ENCODE data around the gene PARD6B.
"Not testable (repeated sequence)": the region's sequence is repeated elsewhere in the genome, so short reads cannot be mapped to it uniquely, and the experiment has no call there.

Gene PARD6B

DNA sequence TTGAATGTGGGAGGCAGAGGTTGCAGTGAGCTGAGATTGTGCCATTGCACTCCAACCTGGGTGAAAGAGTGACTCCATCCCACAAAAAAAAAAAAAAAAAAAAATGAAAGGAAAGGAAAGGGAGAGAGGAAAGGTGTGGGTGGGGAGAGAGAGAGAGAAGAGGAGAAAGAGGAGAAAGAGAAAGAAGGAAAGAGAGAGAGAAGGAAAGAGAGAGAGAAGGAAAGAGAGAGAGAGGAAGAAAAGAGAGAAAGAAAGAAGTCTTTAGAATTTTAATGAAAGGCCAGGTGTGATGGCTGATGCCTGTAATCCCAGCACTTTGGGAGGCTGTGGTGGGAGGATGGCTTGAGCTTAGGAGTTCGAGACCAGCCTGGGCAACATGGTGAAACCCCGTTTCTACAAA is 55.8 kb downstream of the PARD6B start:
- H3K27ac Mint-ChIP-seq: no peak overlapping the region
- H3K4me1 Mint-ChIP-seq (ENCODE audit: low read depth): peaks cover 6% of the 10 kb centered on the region
- no peak overlapping the region for H3K4me3 Mint-ChIP-seq
- no peaks in the 10 kb centered on the region for H3K27me3 Mint-ChIP-seq
- no peaks in the 10 kb centered on the region for H3K36me3 Mint-ChIP-seq
- no peaks in the 10 kb centered on the region for H3K9me3 Mint-ChIP-seq (ENCODE audit: low read depth)

DNA sequence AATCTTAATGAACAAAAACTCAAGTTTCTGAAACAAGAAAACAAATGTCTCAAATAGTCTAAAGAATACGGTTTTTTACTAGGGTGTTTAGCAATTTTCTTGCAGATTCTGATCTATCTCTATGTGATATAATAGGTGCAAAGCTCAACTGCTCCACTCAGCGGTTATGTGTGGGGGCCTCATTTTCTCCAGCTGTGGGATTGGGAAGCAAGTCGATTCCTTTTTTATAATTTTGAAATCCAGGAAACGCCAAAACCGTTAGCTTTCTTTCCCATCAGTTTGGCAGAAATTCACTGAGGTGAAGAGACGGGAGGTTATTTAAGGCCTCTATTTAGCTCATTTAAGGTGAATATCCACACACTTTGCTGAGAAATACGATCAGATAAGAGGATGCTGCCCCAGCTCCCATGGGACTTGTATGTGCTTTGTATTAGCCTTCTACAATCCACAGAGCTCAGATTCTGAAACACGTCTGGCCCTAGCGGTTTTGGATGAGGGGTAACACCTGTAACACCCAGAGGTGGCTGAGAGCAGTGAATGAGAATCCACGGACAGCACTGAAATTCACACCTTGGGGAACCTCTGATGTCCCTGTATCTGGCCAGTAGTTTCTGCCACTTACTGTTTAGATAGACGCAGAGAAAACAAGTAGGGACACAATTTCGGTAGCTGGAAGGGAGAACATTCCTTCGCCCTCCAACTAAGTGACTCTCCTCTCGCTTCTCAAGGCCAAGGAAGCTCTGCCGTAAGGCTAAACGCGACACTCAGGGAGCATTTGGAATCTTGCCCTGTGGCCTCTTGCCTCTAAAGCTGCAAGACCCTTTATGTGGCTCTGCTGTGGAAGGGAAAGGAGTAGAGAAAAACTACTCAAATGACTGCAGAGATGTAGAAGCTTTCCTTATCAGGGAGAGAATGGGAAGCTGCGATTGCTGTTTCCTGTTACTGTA is 56.9 kb downstream of the PARD6B start:
- Mint-ChIP-seq H3K36me3 (no peaks in the 10 kb centered on the region), H3K27ac (no peak overlapping the region), H3K9me3 (ENCODE audit: low read depth) (no peaks in the 10 kb centered on the region), H3K27me3 (no peaks in the 10 kb centered on the region), H3K4me1 (ENCODE audit: low read depth) (peaks cover 6% of the 10 kb centered on the region), H3K4me3 (no peak overlapping the region)

DNA sequence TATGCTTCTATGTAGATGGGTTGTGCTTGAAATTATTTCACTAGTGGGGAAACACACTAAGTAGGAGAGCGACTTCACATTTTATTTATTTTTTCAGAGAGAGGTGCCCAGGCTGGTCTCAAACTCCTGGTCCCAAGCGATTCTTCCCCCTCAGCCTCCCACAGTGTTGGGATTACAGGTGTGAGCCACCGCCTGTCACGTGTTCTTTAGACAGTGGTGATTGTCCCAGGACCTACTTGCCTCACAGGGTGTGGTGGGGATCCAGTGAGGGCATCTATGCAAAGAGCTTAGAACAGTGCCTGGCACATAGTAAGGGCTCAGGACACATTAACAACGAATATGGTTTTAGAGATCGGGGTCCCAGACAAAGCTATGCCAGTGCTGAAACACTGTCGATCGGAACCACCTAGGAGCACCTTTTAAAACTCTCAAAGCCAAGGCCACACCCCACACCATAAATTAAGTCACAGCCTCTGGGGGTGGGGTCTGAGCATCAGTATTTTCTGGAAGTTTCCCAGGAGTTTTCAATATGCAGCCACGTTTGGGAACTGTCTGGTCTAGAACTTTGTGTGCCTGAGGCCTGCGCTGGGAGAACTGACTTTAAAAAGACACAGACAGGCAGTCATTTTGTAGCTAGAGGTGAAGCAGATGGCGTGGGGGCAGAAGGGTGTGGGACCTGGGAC is 58.7 kb downstream of the PARD6B start:
- H3K36me3 Mint-ChIP-seq: no peaks in the 10 kb centered on the region
- H3K4me1 Mint-ChIP-seq (ENCODE audit: low read depth): peaks cover 12% of the 10 kb centered on the region
- no peaks in the 10 kb centered on the region for H3K27me3 Mint-ChIP-seq

DNA sequence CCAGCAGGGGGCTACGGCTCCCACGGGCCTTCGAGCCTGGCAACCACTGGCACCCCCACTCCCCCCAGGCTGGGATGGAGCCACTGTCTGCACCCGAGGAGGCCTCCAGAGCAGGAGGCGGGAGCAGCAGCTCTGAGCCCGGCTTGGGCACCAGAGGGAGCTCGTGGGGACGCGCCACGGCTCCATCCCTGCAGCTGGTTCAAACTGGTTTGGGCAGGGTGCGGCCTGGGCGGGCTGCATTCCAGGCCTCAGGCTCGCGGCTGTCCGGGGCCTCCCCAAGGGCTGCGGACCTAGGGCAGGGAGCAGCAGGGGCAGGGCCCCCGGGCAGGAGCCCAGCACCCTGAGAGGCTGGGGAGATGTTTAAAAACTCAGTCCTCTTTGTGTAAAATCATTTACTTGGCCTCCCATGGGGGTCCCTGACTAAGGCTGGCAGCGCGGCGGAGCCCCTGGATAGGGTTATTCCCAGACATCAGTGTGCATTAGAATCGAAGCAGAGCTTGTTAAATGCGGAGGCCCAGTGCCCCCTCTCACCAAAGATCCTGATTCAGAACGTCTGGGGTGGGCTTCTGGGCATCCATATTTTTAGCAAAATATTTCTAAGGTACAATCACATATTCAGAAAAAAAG is 59.4 kb downstream of the PARD6B start:
- peaks cover 15% of the 10 kb centered on the region for H3K4me1 Mint-ChIP-seq (ENCODE audit: low read depth)
- no peak overlapping the region for H3K4me3 Mint-ChIP-seq
- peak overlapping the region; percentile 81 for H3K27ac Mint-ChIP-seq
- H3K9me3 Mint-ChIP-seq (ENCODE audit: low read depth): no peaks in the 10 kb centered on the region
- no peaks in the 10 kb centered on the region for H3K27me3 Mint-ChIP-seq
- no peaks in the 10 kb centered on the region for H3K36me3 Mint-ChIP-seq

More for the DNA sequence above, 58.7 kb downstream of the PARD6B start:
- Mint-ChIP-seq H3K27ac (peak overlapping the region; percentile 68), H3K4me3 (no peak overlapping the region), H3K9me3 (ENCODE audit: low read depth) (no peaks in the 10 kb centered on the region)

DNA sequence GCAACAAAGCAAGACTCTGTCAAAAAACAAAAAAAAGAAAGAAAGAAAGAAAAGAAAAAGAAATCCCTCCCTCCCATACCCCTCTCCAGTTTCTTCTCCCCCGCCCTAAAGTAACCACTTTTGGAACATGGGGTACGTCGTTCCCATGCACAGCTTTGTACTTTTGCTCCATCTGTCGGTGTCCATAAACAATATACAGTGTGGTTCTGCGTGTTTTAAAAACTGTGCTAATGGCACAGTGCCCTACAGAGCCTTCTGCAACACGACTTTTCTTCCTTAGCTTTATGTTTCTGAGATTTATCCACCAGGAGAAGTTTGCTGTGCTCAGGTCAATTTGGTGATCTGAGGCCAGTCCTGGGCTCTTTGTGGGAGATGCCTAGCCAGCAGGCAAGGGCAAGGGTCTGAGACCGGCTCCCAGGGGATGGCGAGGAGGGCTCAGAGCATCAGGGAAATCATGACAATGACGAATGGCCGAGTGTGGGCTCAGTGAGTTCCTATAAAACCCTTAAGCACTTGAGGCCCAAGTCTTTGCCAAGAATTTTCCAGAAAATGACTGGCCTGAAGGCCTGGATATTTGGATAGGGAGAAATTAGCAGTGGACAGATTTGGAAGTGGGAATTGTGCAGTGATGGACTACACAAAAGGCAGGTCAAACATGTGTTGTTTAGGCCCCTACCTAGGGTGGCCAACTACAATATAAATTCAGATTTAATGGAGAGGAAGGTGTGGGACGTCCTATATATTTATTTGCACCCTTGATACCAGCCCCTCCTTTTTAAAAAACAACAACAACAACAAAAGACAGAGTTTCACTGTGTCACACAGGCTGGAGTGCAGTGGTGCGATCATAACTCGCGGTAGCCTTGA is 61.6 kb downstream of the PARD6B start:
- Mint-ChIP-seq H3K9me3 (ENCODE audit: low read depth) (no peaks in the 10 kb centered on the region), H3K27ac (peak overlapping the region; percentile 36), H3K4me1 (ENCODE audit: low read depth) (peaks cover 20% of the 10 kb centered on the region), H3K27me3 (no peaks in the 10 kb centered on the region), H3K4me3 (peak overlapping the region; percentile 69), H3K36me3 (no peaks in the 10 kb centered on the region)

GRCh38 chr20:50793575-50794016 is 62.2 kb downstream of the PARD6B start:
- H3K27me3 Mint-ChIP-seq; H3K9me3 Mint-ChIP-seq (ENCODE audit: low read depth); H3K36me3 Mint-ChIP-seq: not testable (repeated sequence)
- H3K4me3 Mint-ChIP-seq: peak overlapping the region; percentile 69
- H3K4me1 Mint-ChIP-seq (ENCODE audit: low read depth): peaks cover 20% of the 10 kb centered on the region
- H3K27ac Mint-ChIP-seq: peak overlapping the region; percentile 68

- peak overlapping the region; percentile 50 for H3K27ac Mint-ChIP-seq
- no peaks in the 10 kb centered on the region for H3K36me3 Mint-ChIP-seq
- peak overlapping the region; percentile 82 for H3K4me3 Mint-ChIP-seq
- H3K4me1 Mint-ChIP-seq (ENCODE audit: low read depth): peaks cover 24% of the 10 kb centered on the region
- H3K9me3 Mint-ChIP-seq (ENCODE audit: low read depth): no peaks in the 10 kb centered on the region
- no peaks in the 10 kb centered on the region for H3K27me3 Mint-ChIP-seq
These were observed 62.9 kb downstream of the PARD6B start for GRCh38 chr20:50794181-50794845.

DNA sequence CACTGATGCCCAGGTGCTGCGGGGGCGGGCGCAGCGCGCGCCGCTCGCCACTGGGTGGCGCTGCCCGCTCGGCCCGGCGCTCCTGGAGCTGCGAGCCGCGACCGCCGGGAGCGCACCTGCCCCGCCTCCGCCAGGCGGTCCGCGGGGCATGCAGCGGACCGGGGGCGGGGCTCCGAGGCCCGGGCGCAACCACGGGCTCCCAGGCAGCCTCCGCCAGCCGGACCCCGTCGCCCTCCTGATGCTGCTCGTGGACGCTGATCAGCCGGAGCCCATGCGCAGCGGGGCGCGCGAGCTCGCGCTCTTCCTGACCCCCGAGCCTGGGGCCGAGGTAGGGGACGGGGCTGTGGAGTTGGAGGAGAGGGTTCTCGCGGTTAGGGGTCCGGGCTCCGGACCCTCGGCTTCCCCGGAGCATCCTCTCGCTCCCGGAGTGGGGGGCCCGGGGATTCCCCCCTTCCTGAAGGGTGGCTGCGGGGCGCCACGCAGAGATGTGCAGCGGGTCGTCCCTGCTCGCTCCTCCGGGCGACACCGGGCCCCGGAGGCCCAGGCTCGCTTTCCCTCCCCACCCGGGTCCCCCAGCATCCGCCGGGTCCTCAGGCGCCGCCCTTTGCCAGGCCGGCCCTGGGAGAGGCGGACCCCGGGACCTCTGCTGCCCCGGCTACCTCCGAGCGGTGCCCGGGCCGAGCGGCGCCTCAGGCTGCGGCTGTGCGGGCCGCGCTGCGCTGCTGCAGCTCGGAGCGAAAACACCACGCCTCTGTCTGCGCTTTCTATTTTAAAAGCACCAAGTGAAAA is 63.7 kb downstream of the PARD6B start, which contains the start of gene BCAS4:
TSS of gene BCAS4 (plus strand) at position 216 of the 789 bp plus-strand sequence. CDS start at position 239, 23 bp downstream.
- H3K36me3 Mint-ChIP-seq: no peaks in the 10 kb centered on the region
- H3K27me3 Mint-ChIP-seq: no peaks in the 10 kb centered on the region
- H3K27ac Mint-ChIP-seq: peak within 1 kb of the TSS; percentile 80
- peaks cover 29% of the 10 kb centered on the region for H3K4me1 Mint-ChIP-seq (ENCODE audit: low read depth)
- no peaks in the 10 kb centered on the region for H3K9me3 Mint-ChIP-seq (ENCODE audit: low read depth)
- H3K4me3 Mint-ChIP-seq: peak within 1 kb of the TSS; percentile 92

DNA sequence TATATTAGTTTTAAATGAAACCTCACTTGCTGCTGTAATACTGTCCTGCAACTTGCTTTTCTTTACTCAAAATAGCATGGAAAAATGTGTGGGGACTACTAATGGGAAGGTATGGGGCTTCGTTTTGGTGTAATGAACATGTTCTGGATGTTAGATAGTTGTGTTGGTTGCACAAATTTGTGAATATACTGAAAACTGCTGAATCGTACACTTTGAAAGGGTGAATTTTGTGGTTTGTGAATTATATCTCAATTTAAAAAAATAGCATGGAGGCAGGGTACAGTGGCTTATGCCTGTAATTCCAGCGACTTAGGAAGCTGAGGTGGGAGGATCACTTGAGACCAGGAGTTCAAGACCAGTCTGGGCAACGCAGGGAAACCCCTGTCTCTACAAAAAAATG is 65.8 kb downstream of the PARD6B start:
- Mint-ChIP-seq H3K4me1 (ENCODE audit: low read depth) (peaks cover 32% of the 10 kb centered on the region), H3K27me3 (no peaks in the 10 kb centered on the region), H3K4me3 (peak overlapping the region; percentile 13), H3K36me3 (no peaks in the 10 kb centered on the region), H3K9me3 (ENCODE audit: low read depth) (no peaks in the 10 kb centered on the region), H3K27ac (peak overlapping the region; percentile 22)

GRCh38 chr20:50798650-50799049 is 67.3 kb downstream of the PARD6B start:
- no peak overlapping the region for H3K27ac Mint-ChIP-seq

GRCh38 chr20:50799176-50799889 is 68.0 kb downstream of the PARD6B start:
- Mint-ChIP-seq H3K27ac (no peak overlapping the region), H3K4me3 (no peak overlapping the region)

More at GRCh38 chr20:50798650-50799049, 67.3 kb downstream of the PARD6B start:
- Mint-ChIP-seq H3K4me1 (ENCODE audit: low read depth) (peaks cover 33% of the 10 kb centered on the region), H3K4me3 (no peak overlapping the region), H3K9me3 (ENCODE audit: low read depth) (no peaks in the 10 kb centered on the region), H3K36me3 (no peaks in the 10 kb centered on the region), H3K27me3 (no peaks in the 10 kb centered on the region)

GRCh38 chr20:50799890-50800550 is 68.6 kb downstream of the PARD6B start:
- Mint-ChIP-seq H3K36me3 (no peaks in the 10 kb centered on the region), H3K9me3 (ENCODE audit: low read depth) (no peaks in the 10 kb centered on the region), H3K4me3 (no peak overlapping the region), H3K27ac (peak overlapping the region; percentile 72), H3K4me1 (ENCODE audit: low read depth) (peaks cover 39% of the 10 kb centered on the region), H3K27me3 (no peaks in the 10 kb centered on the region)

More at GRCh38 chr20:50799176-50799889, 68.0 kb downstream of the PARD6B start:
- Mint-ChIP-seq H3K27me3 (no peaks in the 10 kb centered on the region), H3K9me3 (ENCODE audit: low read depth) (no peaks in the 10 kb centered on the region), H3K36me3 (no peaks in the 10 kb centered on the region), H3K4me1 (ENCODE audit: low read depth) (peaks cover 32% of the 10 kb centered on the region)
